ENCODE data around the gene OR10G3.

The OR10G3 gene

GRCh38 chr14:21535545-21536417, 44.1 kb downstream of the OR10G3 start:
- no peak for DNase-seq

GRCh38 chr14:21534576-21534975, 45.3 kb downstream of the OR10G3 start:
- DNase-seq, result no peak

GRCh38 chr14:21533294-21533693, 46.6 kb downstream of the OR10G3 start:
- DNase-seq, result no peak

GRCh38 chr14:21529515-21529914, 50.4 kb downstream of the OR10G3 start:
- DNase-seq, result no peak

GRCh38 chr14:21528381-21529348, 51.2 kb downstream of the OR10G3 start:
- DNase-seq, result peak in 1 of 2 experiments; percentile 17

- DNase-seq, result no peak
These were observed 52.6 kb downstream of the OR10G3 start for GRCh38 chr14:21527318-21527679.

GRCh38 chr14:21526672-21527317, 53.1 kb downstream of the OR10G3 start:
- DNase-seq, result peak in 1 of 2 experiments; percentile 43

GRCh38 chr14:21525962-21526671, 53.8 kb downstream of the OR10G3 start, which contains the start of gene SALL2:
SALL2 (minus strand) TSS chr14:21526346; CDS start chr14:21526127, 219 bp downstream.
- DNase-seq, result peak; percentile 92 to 94

- no peak for DNase-seq
These were observed 54.3 kb downstream of the OR10G3 start for GRCh38 chr14:21525571-21525961.

GRCh38 chr14:21524575-21525490, 55.0 kb downstream of the OR10G3 start:
- DNase-seq, result no peak

- no peak for DNase-seq
These were observed 56.7 kb downstream of the OR10G3 start for GRCh38 chr14:21523203-21523602.

GRCh38 chr14:21521501-21521900, 58.4 kb downstream of the OR10G3 start:
- DNase-seq, result no peak

- no peak for DNase-seq
These were observed 59.1 kb downstream of the OR10G3 start for GRCh38 chr14:21520767-21521166.

- no peak for DNase-seq
These were observed 61.2 kb downstream of the OR10G3 start for GRCh38 chr14:21518725-21519124.
